ENCODE measurements around the gene FMN2.

GRCh38 chr1:240207073-240207709 lies 115.5 kb downstream of the FMN2 start:
- TF ChIP-seq CTCF (IDR thresholded peaks at IDR 0.05) (no peak), EZH2phosphoT487 (IDR thresholded peaks at IDR 0.05) (no peak), EZH2 (IDR thresholded peaks at IDR 0.05) (no peak)
